ENCODE measurements around the gene AGXT.

Gene AGXT

DNA sequence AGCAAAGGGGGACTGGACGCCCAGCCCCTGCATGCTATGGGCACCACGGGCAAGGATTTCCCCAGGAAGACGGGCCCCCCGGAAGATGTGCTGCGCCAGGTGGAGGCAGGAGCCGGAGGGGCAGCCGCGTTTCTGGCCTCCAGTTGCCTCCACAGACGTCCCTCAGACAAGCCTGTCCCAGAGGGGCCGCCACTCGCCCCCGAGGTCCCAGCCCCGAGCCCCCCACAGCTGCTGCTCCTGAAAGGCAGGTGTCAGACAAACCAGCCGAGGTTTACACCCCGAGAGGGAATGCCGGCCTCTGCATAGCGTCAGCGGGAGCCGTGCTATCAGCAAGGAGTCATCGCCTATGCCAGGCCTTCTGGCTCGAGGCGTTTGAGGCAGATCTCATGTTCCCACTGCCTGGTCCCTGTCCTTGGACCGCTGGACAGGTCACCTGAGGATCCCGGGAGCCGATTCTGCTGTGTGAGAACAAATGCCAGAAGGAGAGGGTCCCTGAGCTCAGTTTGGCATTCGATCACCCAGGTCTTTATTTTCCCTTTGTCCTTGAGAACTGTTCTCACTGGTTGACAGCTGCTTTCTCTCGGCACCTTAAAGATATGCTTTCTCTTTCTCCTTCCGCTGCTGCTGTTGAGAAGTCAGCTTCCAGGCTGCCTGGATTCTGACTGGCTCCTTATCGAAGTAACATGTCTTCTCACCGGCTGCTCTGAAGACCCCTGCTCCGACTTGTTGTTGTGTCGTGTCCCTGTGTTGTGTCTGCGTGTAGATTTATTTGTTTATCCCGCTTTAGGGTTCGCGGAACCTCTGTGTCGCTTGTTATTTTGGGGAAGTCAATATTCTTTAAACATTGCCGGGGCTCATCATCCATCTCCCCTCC is 58.1 kb downstream of the AGXT start:
- no peak overlapping the region for H3K27ac Mint-ChIP-seq
- no peak overlapping the region for H3K4me3 Mint-ChIP-seq
- no peaks in the 10 kb centered on the region for H3K36me3 Mint-ChIP-seq (ENCODE audit: low read depth)

DNA sequence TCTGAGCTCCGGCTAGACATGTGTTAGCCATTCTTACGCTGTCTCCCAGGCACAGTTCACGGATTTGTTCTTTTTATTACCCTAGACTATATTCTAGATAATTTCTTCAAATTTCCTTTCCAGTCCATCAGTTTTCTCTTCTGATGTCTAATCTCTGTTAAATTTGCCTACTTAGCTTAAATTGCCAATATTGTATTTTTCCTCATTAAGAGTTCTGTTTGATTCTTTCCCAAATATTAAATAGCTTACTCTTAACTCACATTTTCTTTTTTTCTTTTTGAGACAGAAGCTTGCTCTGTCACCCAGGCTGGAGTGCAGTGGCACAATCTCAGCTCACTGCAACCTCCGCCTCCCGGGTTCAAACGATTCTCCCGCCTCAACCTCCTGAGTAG is 58.8 kb downstream of the AGXT start:
- H3K4me1 Mint-ChIP-seq (ENCODE audit: low read depth) = no peaks in the 10 kb centered on the region
- no peaks in the 10 kb centered on the region for H3K9me3 Mint-ChIP-seq
- H3K27ac Mint-ChIP-seq = no peak overlapping the region
- H3K36me3 Mint-ChIP-seq (ENCODE audit: low read depth) = no peaks in the 10 kb centered on the region
- H3K4me3 Mint-ChIP-seq = no peak overlapping the region
- H3K27me3 Mint-ChIP-seq = no peaks in the 10 kb centered on the region

More for the DNA sequence above, 58.1 kb downstream of the AGXT start:
- no peaks in the 10 kb centered on the region for H3K4me1 Mint-ChIP-seq (ENCODE audit: low read depth)
- no peaks in the 10 kb centered on the region for H3K9me3 Mint-ChIP-seq
- no peaks in the 10 kb centered on the region for H3K27me3 Mint-ChIP-seq

DNA sequence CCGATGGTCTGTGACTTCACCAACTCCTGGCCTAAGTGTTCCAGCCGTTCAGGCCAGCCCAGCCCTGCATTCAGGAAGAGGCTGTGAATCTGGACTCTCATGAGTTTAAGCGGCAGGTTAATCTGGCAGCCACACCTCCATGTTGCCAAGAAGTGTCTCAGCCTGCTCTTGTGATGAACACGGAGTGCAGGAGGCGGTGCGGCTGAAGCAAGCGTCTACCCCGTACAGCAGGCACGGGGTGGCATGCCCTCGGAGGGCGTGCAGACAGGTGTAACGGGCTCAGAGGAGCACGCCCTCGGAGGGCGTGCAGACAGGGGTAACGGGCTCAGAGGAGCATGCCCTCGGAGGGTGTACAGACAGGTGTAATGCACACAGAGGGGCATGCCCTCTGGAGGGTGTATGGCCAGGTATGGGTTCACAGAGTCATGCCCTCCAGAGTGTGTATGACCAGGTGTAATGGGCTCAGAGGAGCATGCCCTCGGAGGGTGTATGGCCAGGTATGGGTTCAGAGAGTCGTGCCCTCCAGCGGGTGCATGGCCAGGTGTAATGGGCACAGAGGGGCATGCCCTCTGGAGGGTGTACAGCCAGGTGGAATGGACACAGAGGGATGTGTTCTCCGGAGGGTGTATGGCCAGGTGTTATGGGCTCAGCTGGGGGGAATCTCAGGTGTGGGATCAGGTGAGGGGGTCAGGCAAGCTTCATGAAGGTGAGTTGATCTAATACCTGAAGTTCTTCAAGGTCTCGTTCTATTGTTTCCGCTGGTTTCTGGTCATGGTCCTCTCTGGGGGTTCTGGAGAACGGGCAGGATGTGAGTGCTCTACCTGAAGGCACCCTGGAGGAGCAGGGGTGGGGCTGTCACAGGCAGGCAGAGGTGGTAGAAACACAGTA is 60.1 kb downstream of the AGXT start:
- Mint-ChIP-seq H3K36me3 (ENCODE audit: low read depth) (no peaks in the 10 kb centered on the region), H3K27me3 (no peaks in the 10 kb centered on the region), H3K4me3 (no peak overlapping the region), H3K4me1 (ENCODE audit: low read depth) (no peaks in the 10 kb centered on the region), H3K27ac (no peak overlapping the region), H3K9me3 (no peaks in the 10 kb centered on the region)

DNA sequence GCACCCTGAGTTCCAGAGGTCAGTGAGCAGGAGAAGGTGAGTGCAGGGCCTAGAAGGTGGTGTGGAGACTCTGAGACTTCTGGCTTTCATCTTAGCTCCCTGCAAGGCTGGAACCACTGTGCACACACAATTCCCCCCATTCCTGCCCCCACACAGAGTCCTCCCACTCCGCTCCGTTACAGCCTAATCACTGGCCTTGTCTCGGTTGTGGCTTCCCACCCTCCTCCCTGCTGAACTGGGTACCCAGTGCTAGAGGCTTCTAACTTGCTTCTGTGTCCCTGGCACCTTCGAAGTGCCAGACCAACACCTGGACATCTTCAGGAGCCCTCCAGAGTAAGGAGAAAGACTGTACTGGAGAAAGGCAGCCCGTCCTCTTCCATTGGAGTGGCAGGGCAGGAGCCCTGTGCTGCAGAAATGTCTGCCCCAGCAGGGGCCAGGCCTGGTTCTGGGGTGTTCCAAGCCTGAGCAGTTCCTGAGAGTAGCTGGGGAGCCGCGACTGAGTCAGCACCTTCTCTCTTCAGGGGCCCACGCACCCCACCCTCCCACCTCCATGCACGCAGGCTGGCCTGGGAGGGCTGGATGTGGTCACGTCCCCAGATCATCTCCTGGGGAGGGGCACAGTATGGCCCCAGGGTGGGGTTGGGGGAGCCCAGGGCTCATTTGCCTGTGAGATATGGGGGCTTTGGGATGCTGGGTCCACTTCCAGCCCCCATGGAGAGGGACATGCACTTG is 60.9 kb downstream of the AGXT start:
- Mint-ChIP-seq H3K27ac (no peak overlapping the region), H3K27me3 (no peaks in the 10 kb centered on the region), H3K4me3 (no peak overlapping the region), H3K36me3 (ENCODE audit: low read depth) (no peaks in the 10 kb centered on the region), H3K9me3 (no peaks in the 10 kb centered on the region), H3K4me1 (ENCODE audit: low read depth) (no peaks in the 10 kb centered on the region)
